Neural cell (in vitro differentiated cells): ENCODE data around the gene TTC21B. TPM values are rescaled to one million over a fixed set of nuclear protein-coding genes. Genes with fewer than 3 reads are reported as not detected.

Experiments
- H2AFZ ChIP-seq: fragments of 200-600, 300-800 bp; sonication (generic), shearing (Covaris generic); 2 replicates; pipeline ENCODE4 v1.6.0; 2014; ENCODE audit warnings: low read depth, mild to moderate bottlenecking, antibody characterized with exemption, low read length, moderate library complexity
- H3F3A ChIP-seq: fragments of 200-600 bp; shearing (Covaris generic); 2 replicates; pipeline ENCODE4 v1.6.1; 2016; ENCODE audit warnings: mild to moderate bottlenecking, moderate library complexity, mixed read lengths, antibody characterized with exemption, low read length; ENCODE audit not compliant: insufficient read depth, poor library complexity, severe bottlenecking
- H3K27ac ChIP-seq: fragments of 200-600, 300-800 bp; sonication (generic), shearing (Covaris generic); 2 replicates; pipeline ENCODE4 v1.5.1; 2014; ENCODE audit warnings: mild to moderate bottlenecking, low read length, moderate library complexity
- H3K27me3 ChIP-seq: fragments of 300-800, 200-600 bp; sonication (generic), shearing (Covaris generic); 2 replicates; pipeline ENCODE4 v1.6.0; 2014; ENCODE audit warnings: mild to moderate bottlenecking, low read depth, low read length, moderate library complexity; ENCODE audit not compliant: insufficient read depth
- H3K36me3 ChIP-seq: fragments of 300-800, 200-600 bp; sonication (generic), shearing (Covaris generic); 2 replicates; pipeline ENCODE4 v1.5.1; 2014; ENCODE audit warnings: mild to moderate bottlenecking, antibody characterized with exemption, low read length, moderate library complexity; ENCODE audit not compliant: insufficient read depth
- H3K4me2 ChIP-seq: fragments of 300-800, 200-600 bp; sonication (generic), shearing (Covaris generic); 2 replicates; pipeline ENCODE4 v1.6.0; 2014; ENCODE audit warnings: mild to moderate bottlenecking, low read length
- H3K4me3 ChIP-seq: fragments of 300-800, 200-600 bp; sonication (generic), shearing (Covaris generic); 2 replicates; pipeline ENCODE4 v1.5.1; 2014; ENCODE audit warnings: mild to moderate bottlenecking, low read length, moderate library complexity
- H3K79me2 ChIP-seq: fragments of 200-600 bp; shearing (Covaris generic); replicated peaks from 2 replicates; pipeline ENCODE4 v1.6.0; 2014; ENCODE audit warnings: mild to moderate bottlenecking, low read length, moderate library complexity; ENCODE audit not compliant: insufficient read depth
- H3K9ac ChIP-seq: fragments of 300-800, 200-600 bp; sonication (generic), shearing (Covaris generic); 2 replicates; pipeline ENCODE4 v1.6.1; 2016; ENCODE audit warnings: mild to moderate bottlenecking, low read length, mixed read lengths
- H3K9me2 ChIP-seq: fragments of 200-600 bp; shearing (Covaris generic); 2 replicates; pipeline ENCODE4 v1.6.1; 2016; ENCODE audit warnings: mild to moderate bottlenecking, low read length, mixed read lengths; ENCODE audit not compliant: insufficient read depth
- H3K9me3 ChIP-seq: fragments of 200-600, 300-800 bp; sonication (generic), shearing (Covaris generic); 2 replicates; pipeline ENCODE4 v1.6.1; 2016; ENCODE audit warnings: mild to moderate bottlenecking, mixed run types, low read length, moderate library complexity, mixed read lengths
- H4K20me1 ChIP-seq: fragments of 200-600 bp; shearing (Covaris generic); 2 replicates; pipeline ENCODE4 v1.6.1; 2016; ENCODE audit warnings: mild to moderate bottlenecking, mixed run types; ENCODE audit not compliant: insufficient read depth
- EP300 ChIP-seq: fragments of 450-650 bp; conservative IDR thresholded peaks from 2 replicates; pipeline ENCODE4 v1.6.1; 2014; ENCODE audit warnings: antibody characterized with exemption, mild to moderate bottlenecking, moderate library complexity; ENCODE audit not compliant: poor library complexity, severe bottlenecking
- EZH2 ChIP-seq: fragments of 200-600, 300-800 bp; shearing (Covaris generic), sonication (generic); IDR thresholded peaks from 2 replicates; pipeline ENCODE4 v1.6.1; 2014; ENCODE audit warnings: antibody characterized with exemption, low read length, borderline replicate concordance, mild to moderate bottlenecking; ENCODE audit not compliant: insufficient read depth, poor library complexity, severe bottlenecking
- MXI1 ChIP-seq: fragments of 450-650 bp; conservative IDR thresholded peaks from 2 replicates; pipeline ENCODE4 v1.6.1; 2014; ENCODE audit warnings: antibody characterized with exemption, mild to moderate bottlenecking; ENCODE audit not compliant: poor library complexity, severe bottlenecking
- POLR2AphosphoS5 ChIP-seq: IDR thresholded peaks from 2 replicates; pipeline ENCODE4 v1.6.1; 2012
- RAD21 ChIP-seq: fragments of 450-650 bp; conservative IDR thresholded peaks from 2 replicates; pipeline ENCODE4 v1.6.1; 2014; ENCODE audit warnings: antibody characterized with exemption, mild to moderate bottlenecking, moderate library complexity
- REST ChIP-seq: IDR thresholded peaks from 2 replicates; pipeline ENCODE4 v1.6.1; 2012; ENCODE audit warnings: borderline replicate concordance
- SMC3 ChIP-seq: fragments of 450-650 bp; conservative IDR thresholded peaks from 2 replicates; pipeline ENCODE4 v1.6.1; 2014; ENCODE audit warnings: antibody characterized with exemption, mild to moderate bottlenecking, moderate library complexity; ENCODE audit not compliant: poor library complexity
- TAF1 ChIP-seq: IDR thresholded peaks from 2 replicates; pipeline ENCODE4 v1.6.1; 2012; ENCODE audit warnings: low read depth
- polyA plus RNA-seq: library from polyadenylated mRNA; depleted of rRNA; stranded (reverse); fragments of >200 nt; gene quantifications from 2 replicates; pipeline ENCODE4 v1.2.3, GENCODE V29; 2014
- TF ChIP-seq, protein P1 (sequence below): fragments of 450-650 bp; IDR thresholded peaks from 2 replicates; pipeline ENCODE4 v1.5.1; 2014; ENCODE audit warnings: antibody characterized with exemption, mild to moderate bottlenecking, moderate library complexity; ENCODE audit not compliant: poor library complexity, severe bottlenecking

TTC21B gene
- polyA plus RNA-seq, 1 donor from 2014 or later, result 31.1 TPM

- Histone ChIP-seq H3K9me2 (no peaks in the 10 kb centered on the region), H3K36me3 (peaks cover 4% of the 10 kb centered on the region), H3F3A (no peaks in the 10 kb centered on the region), H3K79me2 (no peaks in the 10 kb centered on the region), H3K4me2 (no peak overlapping the region), H2AFZ (no peak overlapping the region), H3K27ac (no peak overlapping the region), H3K27me3 (no peaks in the 10 kb centered on the region), H3K9me3 (no peaks in the 10 kb centered on the region), H3K9ac (no peak overlapping the region), H4K20me1 (no peaks in the 10 kb centered on the region), H3K4me3 (no peak overlapping the region)
- no peak for TF ChIP-seq RAD21
- TF ChIP-seq, protein P1, sequence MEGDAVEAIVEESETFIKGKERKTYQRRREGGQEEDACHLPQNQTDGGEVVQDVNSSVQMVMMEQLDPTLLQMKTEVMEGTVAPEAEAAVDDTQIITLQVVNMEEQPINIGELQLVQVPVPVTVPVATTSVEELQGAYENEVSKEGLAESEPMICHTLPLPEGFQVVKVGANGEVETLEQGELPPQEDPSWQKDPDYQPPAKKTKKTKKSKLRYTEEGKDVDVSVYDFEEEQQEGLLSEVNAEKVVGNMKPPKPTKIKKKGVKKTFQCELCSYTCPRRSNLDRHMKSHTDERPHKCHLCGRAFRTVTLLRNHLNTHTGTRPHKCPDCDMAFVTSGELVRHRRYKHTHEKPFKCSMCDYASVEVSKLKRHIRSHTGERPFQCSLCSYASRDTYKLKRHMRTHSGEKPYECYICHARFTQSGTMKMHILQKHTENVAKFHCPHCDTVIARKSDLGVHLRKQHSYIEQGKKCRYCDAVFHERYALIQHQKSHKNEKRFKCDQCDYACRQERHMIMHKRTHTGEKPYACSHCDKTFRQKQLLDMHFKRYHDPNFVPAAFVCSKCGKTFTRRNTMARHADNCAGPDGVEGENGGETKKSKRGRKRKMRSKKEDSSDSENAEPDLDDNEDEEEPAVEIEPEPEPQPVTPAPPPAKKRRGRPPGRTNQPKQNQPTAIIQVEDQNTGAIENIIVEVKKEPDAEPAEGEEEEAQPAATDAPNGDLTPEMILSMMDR, result no peak
- no peak for TF ChIP-seq EZH2
- no peak for TF ChIP-seq MXI1
- TF ChIP-seq EP300, result no peak
These were observed 61.6 kb downstream of the TTC21B start for GRCh38 chr2:165891943-165892342.

DNA sequence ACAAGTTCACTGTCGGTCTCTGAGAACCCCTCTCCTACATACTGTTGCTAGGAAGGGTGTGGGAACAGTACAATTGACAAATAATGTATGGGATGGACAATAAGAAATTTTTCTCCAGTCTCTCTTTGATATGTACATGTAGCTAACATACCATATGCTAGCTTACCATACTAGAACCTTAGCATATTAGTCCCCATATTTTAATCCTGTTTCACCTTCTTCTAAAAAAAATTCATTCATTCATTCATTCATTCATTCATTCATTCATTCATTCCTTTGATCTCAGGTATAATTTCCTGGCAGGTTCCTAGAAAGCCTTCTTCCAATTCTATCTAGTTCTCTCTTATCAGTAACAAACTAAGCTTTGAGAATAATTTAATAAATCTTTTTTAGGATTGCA is 62.2 kb downstream of the TTC21B start:
- Histone ChIP-seq H4K20me1 (no peaks in the 10 kb centered on the region), H3K4me3 (no peak overlapping the region), H3K9ac (no peak overlapping the region), H3K27me3 (no peaks in the 10 kb centered on the region), H3K27ac (no peak overlapping the region), H2AFZ (no peak overlapping the region), H3K4me2 (no peak overlapping the region), H3F3A (no peaks in the 10 kb centered on the region), H3K9me2 (no peaks in the 10 kb centered on the region), H3K79me2 (no peaks in the 10 kb centered on the region), H3K36me3 (peaks cover 4% of the 10 kb centered on the region), H3K9me3 (no peaks in the 10 kb centered on the region)
- no peak for TF ChIP-seq SMC3
- TF ChIP-seq RAD21, result no peak
- no peak for TF ChIP-seq POLR2AphosphoS5
- no peak for TF ChIP-seq EP300
- TF ChIP-seq EZH2, result no peak
- no peak for TF ChIP-seq TAF1
- TF ChIP-seq, protein P1, result no peak
- no peak for TF ChIP-seq REST
- TF ChIP-seq MXI1, result no peak
